ENCODE data around the gene EBLN2.

Gene EBLN2

DNA sequence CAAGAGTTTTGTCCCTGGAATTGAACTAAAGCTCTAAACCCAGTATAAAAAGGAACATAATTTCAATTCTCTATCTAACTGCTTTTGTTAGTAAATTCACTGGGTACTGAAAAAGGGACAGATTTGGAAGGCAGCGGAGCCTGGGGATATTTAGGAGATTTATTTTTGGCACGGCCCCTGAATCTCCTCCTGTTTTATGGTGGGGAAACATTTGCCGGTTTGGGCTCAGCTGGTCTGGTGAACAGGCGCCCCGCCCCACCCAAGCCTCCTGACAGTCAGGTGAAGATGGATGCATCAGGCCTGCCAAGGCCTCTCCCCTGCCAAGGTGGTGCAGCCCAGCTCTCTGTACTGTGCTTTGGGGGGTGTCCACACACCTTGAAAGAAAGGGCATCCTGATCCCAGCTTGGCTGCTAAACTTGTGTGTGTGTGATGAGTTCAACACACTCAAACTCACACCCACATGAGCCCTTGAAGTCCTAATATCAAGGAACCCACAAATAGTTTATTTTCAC is 46.3 kb downstream of the EBLN2 start:
- DNase-seq (ENCODE audit: low read depth): no peak

DNA sequence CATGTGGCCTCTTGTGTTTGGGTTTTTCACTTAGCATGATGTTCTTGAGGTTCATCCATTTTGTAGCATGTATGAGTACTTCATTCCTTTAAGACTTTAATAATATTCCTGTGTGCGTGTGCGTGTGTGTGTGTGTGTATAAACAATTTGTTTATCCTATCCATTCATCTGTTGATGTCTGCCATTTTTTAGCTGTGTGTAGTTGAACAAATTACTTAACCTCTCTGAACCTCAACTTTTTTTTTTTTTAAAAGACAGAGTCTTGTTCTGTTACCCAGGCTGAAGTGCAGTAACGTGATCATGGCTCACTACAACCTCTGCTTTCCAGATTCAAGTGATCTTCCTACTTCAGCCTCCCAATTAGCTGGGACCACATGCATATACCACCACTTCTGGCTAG is 47.3 kb downstream of the EBLN2 start:
- no peak for DNase-seq (ENCODE audit: low read depth)

DNA sequence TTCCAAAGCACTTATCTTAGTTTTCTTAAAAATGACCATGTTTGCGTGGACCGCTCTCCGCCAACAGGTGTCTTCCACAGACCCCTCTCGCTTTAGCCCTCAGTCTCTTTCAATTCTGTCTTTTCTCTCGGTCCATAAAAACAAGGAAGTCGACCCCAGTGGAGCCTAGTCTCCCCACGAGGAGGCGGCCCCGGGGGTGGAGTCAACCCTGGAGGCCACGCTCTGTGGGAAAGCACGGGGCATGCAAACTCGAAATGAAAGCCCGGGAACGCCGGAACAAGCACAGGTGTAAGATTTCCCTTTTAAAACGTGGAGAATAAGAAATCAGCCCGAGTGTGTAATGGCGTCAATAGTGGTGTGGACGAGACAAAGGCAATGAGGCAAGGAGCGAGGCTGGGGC is 49.1 kb downstream of the EBLN2 start:
- DNase-seq (ENCODE audit: low read depth): no peak

Data from stimulated activated CD8-positive, alpha-beta memory T cell treated with anti-CD3 and anti-CD28 coated beads, Interleukin-15, amount 100 ng/mL, for 1 hour (primary cell).